Stimulated activated memory B cell treated with anti-CD40 and anti-IgM and Interleukin-4, amounts not matched to agents 10 μg/mL and 1 μg/mL and 100 μg/mL, for 72 hours (primary cell): ENCODE measurements around the gene CAMK1D.
"Not testable (repeated sequence)": the region's sequence is repeated elsewhere in the genome, so short reads cannot be mapped to it uniquely, and the experiment has no call there.

Source experiments
- ATAC-seq: fragments of 150-1000 bp; cut with Tn5 transposase; 2 replicates; pipeline ENCODE4 v1.10.0; 2021
- H3K27ac Mint-ChIP-seq: one replicate; pipeline ENCODE4 v1.8.0; 2022; ENCODE audit warnings: mild to moderate bottlenecking, mixed read lengths
- H3K27me3 Mint-ChIP-seq: one replicate; pipeline ENCODE4 v1.8.0; 2022; ENCODE audit warnings: mixed read lengths
- H3K36me3 Mint-ChIP-seq: one replicate; pipeline ENCODE4 v1.8.0; 2022; ENCODE audit warnings: mixed read lengths
- H3K4me1 Mint-ChIP-seq: one replicate; pipeline ENCODE4 v1.8.0; 2022; ENCODE audit warnings: mixed read lengths
- H3K4me3 Mint-ChIP-seq: one replicate; pipeline ENCODE4 v1.8.0; 2022; ENCODE audit warnings: mild to moderate bottlenecking, moderate library complexity, mixed read lengths
- H3K9me3 Mint-ChIP-seq: one replicate; pipeline ENCODE4 v1.8.0; 2022; ENCODE audit warnings: mixed read lengths

Gene CAMK1D

DNA sequence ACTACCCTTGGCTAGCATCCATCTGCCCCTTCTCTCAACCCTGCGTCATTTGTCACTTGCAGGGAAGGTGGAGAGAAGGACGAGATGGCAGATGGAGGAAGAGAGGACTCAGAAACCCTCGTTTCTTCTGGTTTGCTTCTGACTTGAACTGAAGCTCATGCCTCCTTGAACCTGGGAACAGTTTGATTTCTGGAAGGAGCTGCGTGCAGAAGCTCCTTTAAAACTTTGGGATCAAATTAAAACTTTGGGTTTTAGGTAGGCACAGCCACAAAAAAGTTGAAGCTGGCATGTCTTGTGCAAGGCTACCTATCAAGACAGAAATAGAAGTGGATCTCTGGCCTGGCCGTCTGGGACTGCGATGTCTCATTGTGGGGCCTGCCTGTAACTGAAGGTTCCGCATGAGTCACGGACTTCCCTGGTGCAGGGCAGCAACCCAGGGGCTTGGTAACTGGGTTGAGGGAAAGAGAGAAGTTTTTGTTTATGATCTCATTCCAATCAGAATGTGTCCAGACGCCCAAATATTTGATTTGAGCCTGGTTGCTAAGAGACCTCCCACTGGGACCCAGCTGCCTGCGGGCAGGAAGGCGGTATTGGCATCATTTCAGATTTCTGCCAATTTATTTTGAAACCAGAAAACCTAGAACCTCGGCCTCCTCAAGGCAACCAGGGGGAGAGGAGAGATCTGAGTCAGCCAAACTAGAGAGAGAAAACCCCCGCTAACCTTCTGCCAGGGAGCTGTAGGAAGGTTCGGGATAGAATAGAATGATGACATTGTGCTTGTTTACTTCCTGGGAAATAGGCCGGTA, 15.8 kb upstream of the CAMK1D start:
- H3K9me3 Mint-ChIP-seq: no peaks in the 10 kb centered on the region
- peaks cover 22% of the 10 kb centered on the region for H3K4me1 Mint-ChIP-seq
- ATAC-seq: peak; percentile 93
- no peaks in the 10 kb centered on the region for H3K36me3 Mint-ChIP-seq
- no peaks in the 10 kb centered on the region for H3K27me3 Mint-ChIP-seq
- peak overlapping the region; percentile 75 for H3K27ac Mint-ChIP-seq
- peak overlapping the region; percentile 35 for H3K4me3 Mint-ChIP-seq

DNA sequence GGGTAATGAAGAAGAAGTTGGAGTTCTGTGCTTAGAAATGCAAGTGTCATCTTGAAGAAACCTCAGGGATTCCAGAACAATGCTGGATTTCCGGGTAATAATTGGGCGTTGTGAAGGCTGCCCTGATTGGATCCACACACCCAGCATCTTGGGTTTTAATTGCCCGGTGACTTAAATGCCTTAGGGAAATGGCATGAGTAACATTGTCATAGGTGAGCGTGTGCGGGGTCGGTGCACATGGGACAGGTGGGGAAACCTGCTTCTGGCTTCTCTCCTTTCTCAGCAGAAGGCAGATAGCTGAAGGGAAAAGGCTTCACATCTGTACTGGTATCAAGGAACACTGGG, 15.2 kb upstream of the CAMK1D start:
- peaks cover 22% of the 10 kb centered on the region for H3K4me1 Mint-ChIP-seq
- peak; percentile 28 for ATAC-seq
- peak overlapping the region; percentile 35 for H3K4me3 Mint-ChIP-seq
- no peaks in the 10 kb centered on the region for H3K36me3 Mint-ChIP-seq
- peak overlapping the region; percentile 75 for H3K27ac Mint-ChIP-seq
- no peaks in the 10 kb centered on the region for H3K9me3 Mint-ChIP-seq
- H3K27me3 Mint-ChIP-seq: no peaks in the 10 kb centered on the region

DNA sequence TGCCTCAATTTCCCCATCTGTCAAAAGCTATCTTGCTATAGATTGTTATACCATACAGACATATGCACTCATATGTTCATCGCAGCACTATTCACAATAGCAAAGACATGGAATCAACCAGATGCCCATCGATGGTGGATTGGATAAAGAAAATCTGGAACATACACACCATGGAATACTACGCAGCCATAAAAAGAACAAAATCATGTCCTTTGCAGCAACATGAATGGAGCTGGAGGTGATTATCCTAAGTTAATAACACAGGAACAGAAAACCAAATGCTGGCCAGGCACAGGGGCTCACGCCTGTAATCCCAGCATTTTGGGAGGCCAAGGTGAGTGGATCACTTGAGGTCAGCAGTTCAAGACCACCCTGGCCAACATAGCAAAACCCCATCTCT, 14.2 kb upstream of the CAMK1D start:
- H3K4me1 Mint-ChIP-seq: peaks cover 26% of the 10 kb centered on the region
- H3K4me3 Mint-ChIP-seq, H3K36me3 Mint-ChIP-seq, H3K27me3 Mint-ChIP-seq, H3K9me3 Mint-ChIP-seq, ATAC-seq: not testable (repeated sequence)
- peak overlapping the region; percentile 71 for H3K27ac Mint-ChIP-seq

DNA sequence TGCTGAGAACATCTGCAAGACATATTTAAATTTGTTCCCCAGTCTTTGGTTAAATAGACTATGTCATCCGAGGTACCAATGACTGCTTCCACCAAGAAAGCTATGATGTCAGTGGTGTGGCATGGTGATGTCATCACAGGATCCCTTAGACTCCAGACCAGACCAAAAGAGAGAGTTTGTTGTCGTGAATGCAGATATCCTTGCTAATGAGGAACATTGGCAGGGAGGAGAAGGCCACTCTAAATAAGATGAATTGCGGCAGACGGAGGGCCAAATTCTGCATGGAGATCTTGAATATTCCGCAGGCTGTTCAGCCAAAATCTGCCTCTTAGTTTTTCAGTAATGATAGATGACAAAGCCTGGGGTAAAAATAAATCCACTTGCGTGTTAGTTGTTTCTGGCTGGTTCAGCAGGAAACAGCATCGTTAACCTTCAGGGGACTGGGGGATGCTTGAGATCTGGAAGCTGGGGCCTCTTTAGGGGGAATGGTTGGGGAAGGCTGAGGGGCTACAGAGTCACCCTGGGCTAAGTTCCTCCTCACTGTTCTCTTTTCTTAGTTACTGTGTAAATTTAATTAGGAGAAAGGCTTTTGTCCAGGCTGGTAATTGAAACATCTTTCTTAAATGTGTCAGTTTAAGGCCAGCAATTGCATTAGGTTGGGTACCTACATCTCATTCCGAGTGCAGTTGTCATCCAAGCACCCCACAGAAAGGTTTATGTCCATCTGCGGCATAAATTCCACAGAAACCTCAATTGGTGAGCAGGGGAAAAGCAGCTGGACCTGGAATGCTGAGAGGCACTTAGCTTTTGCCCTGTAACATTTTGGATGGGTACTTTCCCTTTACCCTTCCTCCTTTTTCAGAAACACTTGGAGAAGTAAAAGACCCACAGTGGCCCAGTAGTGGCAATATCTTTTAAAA, 11.6 kb upstream of the CAMK1D start:
- no peaks in the 10 kb centered on the region for H3K9me3 Mint-ChIP-seq
- no peak overlapping the region for H3K4me3 Mint-ChIP-seq
- H3K27me3 Mint-ChIP-seq: no peaks in the 10 kb centered on the region
- peaks cover 51% of the 10 kb centered on the region for H3K4me1 Mint-ChIP-seq
- ATAC-seq: no peak
- no peaks in the 10 kb centered on the region for H3K36me3 Mint-ChIP-seq
- H3K27ac Mint-ChIP-seq: no peak overlapping the region

DNA sequence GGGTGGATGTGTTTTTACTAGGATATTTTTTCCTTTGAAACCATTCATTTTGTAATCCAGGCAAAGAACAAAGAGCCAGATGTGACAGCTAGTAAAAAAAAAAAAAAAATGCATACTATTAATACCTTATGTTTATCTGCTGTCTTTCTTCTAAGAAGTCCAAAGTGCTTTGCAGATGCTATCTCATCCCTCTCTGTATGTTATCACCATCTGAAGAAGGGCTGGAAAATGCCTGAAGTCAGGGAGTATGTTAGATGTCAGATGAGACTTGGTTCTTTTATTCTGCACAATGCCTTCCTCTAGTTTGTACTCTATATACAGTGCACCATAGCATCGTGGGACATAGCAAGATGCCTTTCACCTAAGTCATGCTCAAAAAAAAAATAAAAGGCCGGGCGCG, 10.4 kb upstream of the CAMK1D start:
- Mint-ChIP-seq H3K9me3 (no peaks in the 10 kb centered on the region), H3K27me3 (no peaks in the 10 kb centered on the region), H3K4me3 (no peak overlapping the region), H3K4me1 (peaks cover 42% of the 10 kb centered on the region), H3K36me3 (peaks cover 6% of the 10 kb centered on the region), H3K27ac (no peak overlapping the region)
- ATAC-seq: no peak

DNA sequence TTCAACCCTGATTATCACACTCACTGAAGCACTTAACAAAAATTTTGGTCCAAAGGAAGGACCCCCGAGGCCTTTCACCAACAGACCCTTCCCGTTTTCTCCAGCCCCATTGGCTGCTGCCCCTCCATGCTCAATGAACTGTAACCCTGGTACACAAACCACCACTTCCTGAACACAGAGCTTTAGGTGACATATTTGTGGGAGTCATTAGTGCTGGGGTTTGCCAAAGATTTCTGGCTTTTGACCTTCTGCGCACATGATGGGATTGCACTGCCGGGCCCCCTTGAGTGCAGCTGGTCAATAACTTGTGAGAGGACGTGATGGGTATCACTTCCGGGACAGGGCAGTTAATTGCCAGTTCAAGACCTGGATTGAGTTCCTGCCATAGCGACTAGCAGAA, 9.0 kb upstream of the CAMK1D start:
- Mint-ChIP-seq H3K36me3 (peaks cover 6% of the 10 kb centered on the region), H3K9me3 (no peaks in the 10 kb centered on the region), H3K4me3 (no peak overlapping the region), H3K27me3 (no peaks in the 10 kb centered on the region), H3K4me1 (peaks cover 38% of the 10 kb centered on the region), H3K27ac (peak overlapping the region; percentile 86)
- no peak for ATAC-seq

DNA sequence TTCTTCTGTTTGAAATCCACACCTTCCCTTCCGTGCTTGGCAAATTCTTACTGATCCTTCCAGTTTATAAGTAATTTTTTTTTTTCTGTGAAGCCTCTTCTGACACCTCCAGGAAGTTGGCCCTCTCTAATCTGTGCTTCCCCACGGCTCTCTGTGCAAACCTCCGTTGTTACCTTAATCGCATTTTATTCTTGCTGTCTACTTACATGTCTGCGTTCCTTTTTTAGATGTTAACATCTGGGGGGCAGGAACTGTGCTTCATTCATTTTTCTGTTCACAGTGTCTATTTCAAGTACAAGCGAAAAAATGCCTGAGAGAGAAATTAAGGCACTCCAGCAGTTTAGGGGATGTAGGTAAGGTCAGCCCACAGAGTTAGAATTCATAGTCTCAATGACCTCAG, 8.4 kb upstream of the CAMK1D start:
- H3K9me3 Mint-ChIP-seq: no peaks in the 10 kb centered on the region
- no peaks in the 10 kb centered on the region for H3K27me3 Mint-ChIP-seq
- peak; percentile 59 for ATAC-seq
- peak overlapping the region; percentile 86 for H3K27ac Mint-ChIP-seq
- peaks cover 38% of the 10 kb centered on the region for H3K4me1 Mint-ChIP-seq
- H3K4me3 Mint-ChIP-seq: peak overlapping the region; percentile 2
- H3K36me3 Mint-ChIP-seq: peaks cover 6% of the 10 kb centered on the region

DNA sequence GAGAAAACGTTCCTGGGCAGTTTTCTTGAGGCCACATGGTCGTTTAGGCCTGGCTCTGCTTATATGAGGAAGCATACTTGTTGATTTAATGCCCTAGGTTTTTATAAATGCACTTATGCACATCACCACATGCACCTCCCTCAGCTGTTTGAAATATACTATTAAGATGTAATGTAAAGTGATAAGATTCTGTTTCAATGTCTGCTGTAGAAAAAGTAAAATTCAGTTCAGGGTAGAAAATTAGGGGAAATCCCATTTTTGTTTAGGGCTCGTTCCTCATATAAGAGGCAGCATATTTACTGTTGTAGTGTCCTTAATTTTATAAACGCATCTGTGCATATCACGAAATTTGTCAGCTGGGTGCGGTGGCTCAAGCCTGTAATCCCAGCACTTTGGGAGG, 7.8 kb upstream of the CAMK1D start:
- Mint-ChIP-seq H3K4me1 (peaks cover 38% of the 10 kb centered on the region), H3K36me3 (peaks cover 6% of the 10 kb centered on the region), H3K27ac (peak overlapping the region; percentile 86), H3K4me3 (peak overlapping the region; percentile 31), H3K27me3 (no peaks in the 10 kb centered on the region), H3K9me3 (no peaks in the 10 kb centered on the region)
- ATAC-seq: no peak

DNA sequence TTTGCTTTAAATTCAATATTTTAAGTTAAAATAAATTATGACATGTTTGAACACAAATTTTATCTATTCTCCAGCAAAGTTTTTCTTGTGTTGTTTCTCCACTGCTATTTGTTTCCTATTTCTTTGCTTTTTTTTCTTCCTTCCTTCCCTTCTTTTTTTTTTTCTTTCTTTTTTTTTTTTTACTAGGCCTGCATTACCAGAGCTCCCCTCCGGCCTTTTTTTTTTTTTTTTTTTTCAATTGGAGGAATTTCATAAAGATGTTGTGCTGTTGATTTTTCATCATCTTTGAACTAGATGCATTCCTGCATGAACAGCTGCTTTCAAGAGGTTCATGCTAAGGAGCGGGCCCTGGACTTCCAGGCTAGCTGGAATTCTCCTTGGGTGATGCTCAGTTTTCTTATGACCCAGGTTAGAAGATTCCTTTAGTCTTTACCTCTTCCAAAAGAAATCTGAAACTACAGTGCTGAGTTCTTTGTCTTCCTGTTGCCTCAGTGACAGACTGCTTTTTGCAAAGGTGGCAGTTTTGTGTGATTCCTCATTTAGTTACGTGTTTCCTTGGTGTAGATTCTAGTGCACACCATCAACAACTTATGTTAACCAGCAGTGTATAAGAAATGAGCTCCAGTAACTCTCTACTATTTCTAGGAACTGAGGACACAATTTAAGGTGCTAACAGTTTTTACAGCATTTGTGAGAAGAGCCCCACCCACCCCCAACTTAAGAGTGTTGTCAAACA, 4.8 kb upstream of the CAMK1D start:
- Mint-ChIP-seq H3K4me3 (no peak overlapping the region), H3K9me3 (no peaks in the 10 kb centered on the region), H3K27me3 (no peaks in the 10 kb centered on the region), H3K27ac (no peak overlapping the region), H3K36me3 (peaks cover 6% of the 10 kb centered on the region), H3K4me1 (peaks cover 48% of the 10 kb centered on the region)
- ATAC-seq: no peak

DNA sequence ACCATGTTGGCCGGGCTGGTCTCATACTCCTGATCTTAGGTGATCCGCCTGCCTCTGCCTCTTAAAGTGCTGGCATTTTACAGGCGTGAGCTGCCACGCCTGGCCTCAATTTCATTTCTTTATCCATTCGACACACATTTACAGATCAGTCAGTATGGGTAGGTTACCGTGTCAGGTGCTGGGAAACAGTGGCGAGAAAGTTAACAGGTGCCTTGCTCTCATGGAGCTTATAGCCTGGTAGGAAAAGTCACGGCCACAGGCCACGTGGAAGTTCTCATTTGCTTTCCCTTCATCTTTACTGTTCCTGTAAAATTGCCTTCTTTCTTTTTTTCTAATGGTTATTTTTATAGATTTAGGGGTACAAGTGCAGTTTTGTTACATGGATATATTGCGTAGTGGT, 2.6 kb upstream of the CAMK1D start:
- peaks cover 11% of the 10 kb centered on the region for H3K36me3 Mint-ChIP-seq
- no peak overlapping the region for H3K4me3 Mint-ChIP-seq
- H3K4me1 Mint-ChIP-seq: peaks cover 45% of the 10 kb centered on the region
- no peaks in the 10 kb centered on the region for H3K9me3 Mint-ChIP-seq
- H3K27ac Mint-ChIP-seq: no peak overlapping the region
- no peaks in the 10 kb centered on the region for H3K27me3 Mint-ChIP-seq
- ATAC-seq: no peak

DNA sequence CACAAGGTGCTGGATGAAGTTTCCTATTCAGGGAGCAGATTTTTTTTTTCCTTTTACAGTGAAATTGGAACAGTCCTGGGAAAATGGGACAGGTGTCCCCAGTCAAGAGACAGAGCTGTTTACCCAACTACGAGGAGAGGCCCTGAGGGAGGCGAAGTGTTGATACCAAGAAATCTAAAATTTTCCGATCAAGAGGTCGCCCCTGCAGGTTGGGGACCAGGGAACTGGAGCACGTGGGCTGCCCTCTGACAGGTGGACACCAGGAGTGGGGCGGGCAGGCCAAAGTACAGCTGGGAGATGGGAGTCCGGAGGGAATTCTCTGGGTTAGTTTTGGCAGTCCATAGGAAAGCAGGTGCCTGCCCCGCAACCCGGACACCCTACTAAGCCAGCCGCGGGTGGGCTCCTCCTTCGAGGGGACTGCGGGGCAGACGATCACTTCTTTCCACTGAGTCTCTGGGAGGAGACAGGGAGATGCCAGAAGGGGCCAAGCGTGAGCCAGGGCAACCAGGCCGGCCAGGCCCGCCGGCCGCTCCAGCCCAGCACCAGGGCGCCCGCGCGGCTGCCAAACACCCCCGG, 965 bp upstream of the CAMK1D start:
- H3K4me3 Mint-ChIP-seq: peak overlapping the region; percentile 91
- peak overlapping the region; percentile 95 for H3K27ac Mint-ChIP-seq
- H3K27me3 Mint-ChIP-seq: no peaks in the 10 kb centered on the region
- ATAC-seq: no peak
- H3K4me1 Mint-ChIP-seq: peaks cover 48% of the 10 kb centered on the region
- peaks cover 9% of the 10 kb centered on the region for H3K36me3 Mint-ChIP-seq
- H3K9me3 Mint-ChIP-seq: no peaks in the 10 kb centered on the region

DNA sequence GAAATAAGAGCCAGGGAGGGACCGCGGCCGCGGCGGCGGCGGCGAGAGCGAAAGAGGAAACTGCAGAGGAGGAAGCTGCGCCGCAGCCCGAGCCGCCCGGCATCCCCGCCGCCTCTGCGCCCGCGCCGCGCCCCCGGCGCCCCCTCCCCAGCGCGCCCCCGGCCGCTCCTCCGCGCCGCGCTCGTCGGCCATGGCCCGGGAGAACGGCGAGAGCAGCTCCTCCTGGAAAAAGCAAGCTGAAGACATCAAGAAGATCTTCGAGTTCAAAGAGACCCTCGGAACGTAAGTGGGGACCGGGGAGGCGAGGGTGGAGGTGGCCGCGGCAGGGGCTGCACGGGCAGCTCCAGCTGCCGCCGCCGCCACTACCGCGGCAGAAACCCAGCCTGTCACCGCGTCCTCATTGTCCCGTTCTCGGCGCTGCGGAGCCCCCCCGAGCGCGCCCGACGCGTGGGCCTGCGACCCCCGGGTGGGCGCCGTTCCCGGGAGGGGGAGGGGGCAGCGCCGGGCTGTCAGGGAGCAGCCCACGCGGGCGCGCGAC, 351 bp downstream of the CAMK1D start:
- no peaks in the 10 kb centered on the region for H3K27me3 Mint-ChIP-seq
- H3K4me1 Mint-ChIP-seq: peaks cover 61% of the 10 kb centered on the region
- no peaks in the 10 kb centered on the region for H3K9me3 Mint-ChIP-seq
- H3K27ac Mint-ChIP-seq: peak overlapping the region; percentile 95
- ATAC-seq: peak; percentile 0
- peaks cover 10% of the 10 kb centered on the region for H3K36me3 Mint-ChIP-seq
- H3K4me3 Mint-ChIP-seq: peak overlapping the region; percentile 99

DNA sequence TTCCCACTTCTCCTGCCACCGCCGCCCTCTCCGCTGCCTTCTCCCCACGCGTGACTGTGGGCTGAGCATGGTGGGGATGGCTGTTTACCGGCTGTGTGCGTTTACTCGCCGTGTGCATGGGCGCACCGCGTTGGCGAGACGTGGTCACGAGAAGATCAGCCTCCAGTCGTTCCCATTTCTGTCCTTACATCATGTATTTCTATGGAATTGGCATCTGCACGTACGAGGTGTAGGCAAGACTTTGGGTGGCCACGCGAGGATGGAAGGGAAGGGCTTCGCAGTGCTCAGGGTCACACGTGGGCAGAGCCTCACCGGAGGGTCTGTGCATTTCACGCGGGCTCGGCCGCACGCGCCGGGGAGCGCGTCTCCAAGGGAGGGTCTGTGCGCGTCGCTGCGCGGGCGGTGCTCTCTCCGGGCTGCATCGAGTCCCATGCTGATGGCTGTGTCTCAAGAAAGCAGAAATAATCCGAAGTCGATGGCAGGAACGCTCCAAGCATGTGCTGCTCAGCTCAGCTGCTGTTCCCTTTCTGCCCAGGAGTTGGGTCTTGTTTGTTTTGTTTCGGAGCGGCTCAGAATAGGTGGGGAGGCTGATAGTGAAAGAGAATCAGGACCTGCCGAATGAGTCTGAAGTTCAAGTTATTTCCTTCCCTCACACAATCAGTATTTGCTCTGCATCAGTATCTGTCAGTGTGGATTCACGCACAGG, 973 bp downstream of the CAMK1D start:
- Mint-ChIP-seq H3K27ac (peak overlapping the region; percentile 95), H3K36me3 (peaks cover 10% of the 10 kb centered on the region), H3K4me3 (peak overlapping the region; percentile 99), H3K9me3 (no peaks in the 10 kb centered on the region), H3K4me1 (peaks cover 67% of the 10 kb centered on the region), H3K27me3 (no peaks in the 10 kb centered on the region)
- ATAC-seq: peak; percentile 52

DNA sequence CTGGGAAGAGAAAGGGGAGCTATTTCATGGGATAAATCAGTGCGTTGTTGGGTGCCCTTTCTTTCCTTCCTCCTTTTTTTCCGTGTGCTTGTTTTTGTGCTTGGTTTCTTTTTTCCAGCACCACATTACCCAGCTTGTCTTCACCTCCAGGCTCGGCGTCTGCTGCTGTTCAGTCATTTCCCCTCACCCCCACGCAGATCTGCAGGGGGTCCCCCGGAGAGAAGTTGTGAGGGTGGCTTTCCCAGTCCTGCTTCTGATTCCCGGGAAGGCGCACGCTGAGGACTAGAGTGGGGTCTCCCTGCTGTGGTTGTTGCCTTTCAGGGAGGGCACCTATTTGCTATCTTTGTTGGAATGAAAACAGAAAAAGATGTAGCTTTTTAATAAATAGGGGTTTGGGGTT, 1.6 kb downstream of the CAMK1D start:
- Mint-ChIP-seq H3K4me3 (peak overlapping the region; percentile 99), H3K27me3 (no peaks in the 10 kb centered on the region), H3K4me1 (peaks cover 73% of the 10 kb centered on the region), H3K9me3 (no peaks in the 10 kb centered on the region), H3K36me3 (peaks cover 10% of the 10 kb centered on the region), H3K27ac (peak overlapping the region; percentile 95)
- ATAC-seq: no peak
